ENCODE data around the gene LRRTM4.

DNA sequence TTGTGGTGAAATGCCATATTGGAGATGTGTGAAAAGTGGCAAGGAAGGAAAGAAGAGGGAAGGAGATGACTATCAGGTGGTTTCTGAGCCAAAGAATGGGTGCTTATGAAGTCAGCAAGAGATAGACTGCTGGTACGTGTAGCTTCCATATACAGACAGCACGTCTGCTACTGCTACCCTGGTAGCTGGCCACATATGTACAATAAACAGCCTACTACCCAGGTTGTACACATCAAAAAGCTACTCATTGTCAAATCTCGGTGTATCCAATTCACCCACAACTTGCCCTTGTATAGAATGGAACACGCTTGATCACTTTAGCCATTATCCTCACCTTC, 761.8 kb downstream of the LRRTM4 start:
- TF ChIP-seq, protein P1, sequence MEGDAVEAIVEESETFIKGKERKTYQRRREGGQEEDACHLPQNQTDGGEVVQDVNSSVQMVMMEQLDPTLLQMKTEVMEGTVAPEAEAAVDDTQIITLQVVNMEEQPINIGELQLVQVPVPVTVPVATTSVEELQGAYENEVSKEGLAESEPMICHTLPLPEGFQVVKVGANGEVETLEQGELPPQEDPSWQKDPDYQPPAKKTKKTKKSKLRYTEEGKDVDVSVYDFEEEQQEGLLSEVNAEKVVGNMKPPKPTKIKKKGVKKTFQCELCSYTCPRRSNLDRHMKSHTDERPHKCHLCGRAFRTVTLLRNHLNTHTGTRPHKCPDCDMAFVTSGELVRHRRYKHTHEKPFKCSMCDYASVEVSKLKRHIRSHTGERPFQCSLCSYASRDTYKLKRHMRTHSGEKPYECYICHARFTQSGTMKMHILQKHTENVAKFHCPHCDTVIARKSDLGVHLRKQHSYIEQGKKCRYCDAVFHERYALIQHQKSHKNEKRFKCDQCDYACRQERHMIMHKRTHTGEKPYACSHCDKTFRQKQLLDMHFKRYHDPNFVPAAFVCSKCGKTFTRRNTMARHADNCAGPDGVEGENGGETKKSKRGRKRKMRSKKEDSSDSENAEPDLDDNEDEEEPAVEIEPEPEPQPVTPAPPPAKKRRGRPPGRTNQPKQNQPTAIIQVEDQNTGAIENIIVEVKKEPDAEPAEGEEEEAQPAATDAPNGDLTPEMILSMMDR (IDR thresholded peaks at IDR 0.05), result no peak
- no peak for TF ChIP-seq POLR2A (IDR thresholded peaks at IDR 0.05)

Data from esophagus squamous epithelium (tissue), 4 donors.